Inflammatory macrophage treated with lipopolysaccharide for 1 hour (primary cell): ENCODE results near the gene SHF.
A peak's percentile ranks its signal among the peaks of the same experiment; 100 is the strongest.

Source experiments
- DNase-seq, 2 donors: peaks; one replicate each; pipeline ENCODE4 v3.0.0-alpha.2; 2020 to 2022

Gene SHF

GRCh38 chr15:45169608-45170480 lies 17.9 kb downstream of the SHF start:
- no peak for DNase-seq

DNA sequence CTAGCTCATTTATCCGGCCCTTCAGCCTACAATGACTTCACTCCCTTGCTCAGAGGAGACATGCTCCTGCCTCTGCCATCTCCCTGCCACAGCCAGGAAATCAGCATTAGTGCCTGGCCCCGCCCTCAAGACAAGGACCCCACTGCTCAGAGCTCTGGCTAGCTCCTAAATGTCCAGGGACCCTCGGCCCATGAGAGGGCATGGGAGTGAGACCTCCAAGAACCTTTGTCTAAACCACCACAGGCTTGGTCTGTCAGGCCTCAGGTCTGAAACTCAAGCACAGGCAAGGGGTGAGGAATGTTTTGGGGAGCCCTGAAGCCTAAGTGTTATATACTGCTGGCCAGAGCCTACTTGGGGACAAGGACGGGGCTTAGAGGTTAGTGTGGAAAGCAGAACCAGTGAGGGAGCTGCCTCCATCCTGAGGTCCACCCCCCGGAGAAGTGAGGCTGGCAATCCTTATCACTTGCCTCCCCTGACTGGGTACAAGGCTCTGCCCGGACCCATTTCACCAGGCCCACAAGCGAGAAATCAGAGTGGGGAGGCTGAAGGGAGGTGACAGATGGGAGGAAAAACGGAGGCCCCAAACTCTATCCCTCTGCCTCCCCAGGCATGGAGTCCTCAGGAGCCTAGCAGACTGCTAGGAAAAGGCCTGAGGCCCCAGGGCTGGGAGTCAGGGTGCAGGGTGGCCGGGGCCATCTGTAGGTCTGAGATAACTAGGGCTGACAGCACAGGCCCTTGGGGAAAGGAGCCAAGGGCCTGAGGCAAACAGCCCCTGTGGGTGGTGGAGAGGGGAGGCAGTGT lies 18.8 kb downstream of the SHF start:
- no peak for DNase-seq

- DNase-seq: no peak
These were observed 19.5 kb downstream of the SHF start for GRCh38 chr15:45168286-45168685.

- no peak for DNase-seq
These were observed 20.0 kb downstream of the SHF start for GRCh38 chr15:45167631-45168205.

- DNase-seq: peak; percentile 84 to 86
These were observed 20.7 kb downstream of the SHF start for GRCh38 chr15:45166834-45167630.

DNA sequence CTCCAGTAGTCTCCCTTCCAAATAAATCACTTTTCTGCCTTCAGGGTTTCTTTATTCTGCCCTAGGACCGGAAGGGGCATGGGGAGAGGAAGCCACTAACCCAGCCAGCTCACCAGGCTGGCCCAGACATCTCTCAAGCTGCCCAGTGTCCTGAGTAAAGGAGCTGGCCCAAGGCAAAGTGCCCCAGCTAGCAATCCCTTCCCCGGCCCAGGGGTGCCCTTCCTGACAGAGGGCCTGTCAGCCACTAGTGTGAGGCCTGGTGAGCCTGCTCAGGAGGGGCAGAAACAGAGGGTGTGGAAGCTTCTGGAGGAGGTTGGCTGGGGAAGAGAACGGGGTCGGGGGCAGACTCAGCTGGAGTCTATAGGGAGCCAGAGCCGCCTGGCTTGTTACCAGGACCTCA lies 22.2 kb downstream of the SHF start:
- DNase-seq: no peak

- no peak for DNase-seq
These were observed 22.9 kb downstream of the SHF start for GRCh38 chr15:45164914-45165313.

- no peak for DNase-seq
These were observed 24.3 kb downstream of the SHF start for GRCh38 chr15:45163508-45163856.

DNA sequence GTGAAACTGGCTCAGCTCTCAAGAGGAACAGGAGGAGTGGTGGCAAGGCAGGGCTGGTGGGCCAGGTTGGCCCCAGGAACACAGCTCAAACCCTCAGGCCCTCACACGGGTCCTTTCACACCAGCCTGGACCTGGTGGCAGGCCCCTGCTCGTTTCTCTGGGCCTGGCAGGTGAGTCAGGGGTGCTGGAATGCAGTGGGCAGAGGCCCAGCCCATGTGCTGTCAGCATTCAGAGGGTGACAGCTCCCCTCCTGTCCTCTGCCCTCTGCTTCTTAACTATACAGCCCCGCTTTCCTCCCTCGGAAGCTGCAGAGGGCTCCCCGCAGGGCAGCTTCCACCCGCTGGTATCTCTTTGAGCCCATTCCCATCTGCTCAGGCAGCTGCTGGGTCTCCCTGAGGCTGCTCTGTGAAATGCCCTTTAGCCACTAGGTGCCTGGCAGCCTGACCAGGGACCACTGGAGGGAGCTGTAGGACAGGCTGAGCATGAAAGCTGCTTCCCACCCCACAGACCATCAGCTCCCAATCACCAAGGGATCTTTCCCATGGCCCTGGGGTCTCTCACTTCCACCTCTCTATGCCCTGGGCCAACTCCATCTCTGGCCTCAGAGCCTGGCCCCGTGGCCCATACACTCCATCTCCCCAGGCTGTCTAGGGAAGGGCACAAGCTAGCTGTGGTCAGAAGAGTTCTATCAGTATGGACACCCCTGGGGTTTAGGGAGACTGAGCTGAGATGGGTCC lies 24.8 kb downstream of the SHF start:
- DNase-seq: peak; percentile 50 to 80

GRCh38 chr15:45161666-45162065 lies 26.1 kb downstream of the SHF start:
- no peak for DNase-seq

GRCh38 chr15:45157974-45158373 lies 29.8 kb downstream of the SHF start:
- DNase-seq: peak; percentile 5 to 26

DNA sequence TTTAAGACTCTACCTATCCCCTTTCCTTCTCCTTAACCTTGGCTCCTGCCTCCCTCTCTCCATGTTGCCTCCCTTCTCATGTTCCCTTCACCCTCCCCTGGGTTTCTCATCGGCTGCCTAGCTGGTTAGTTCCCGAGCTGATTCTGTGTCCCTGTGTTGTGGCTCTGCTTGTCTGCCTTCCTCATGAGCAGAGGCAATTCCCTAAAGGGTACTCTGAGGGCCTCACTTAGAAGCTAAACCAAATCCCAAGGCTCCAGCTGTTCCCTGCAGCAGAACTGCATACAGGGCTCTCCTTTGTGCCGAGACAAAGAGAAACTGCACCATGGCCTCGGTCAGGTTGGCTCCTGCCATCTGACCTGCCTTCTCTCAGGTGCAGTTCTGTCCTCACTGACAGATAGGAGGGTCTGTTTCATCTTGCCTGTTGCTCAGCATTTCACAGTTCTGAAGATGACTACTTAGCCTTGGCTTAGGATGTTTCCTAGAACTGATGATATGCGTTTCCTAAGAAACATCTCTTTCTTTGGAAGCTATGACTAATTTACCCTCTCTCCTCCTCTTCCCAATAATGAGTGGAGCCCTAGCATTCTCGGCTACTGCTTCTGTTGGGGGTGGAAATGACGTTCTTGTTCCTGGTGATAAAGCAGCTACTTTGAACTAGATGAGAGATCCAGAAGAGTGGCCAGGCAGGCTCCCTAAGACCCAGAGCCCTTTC lies 30.9 kb downstream of the SHF start:
- DNase-seq: no peak

DNA sequence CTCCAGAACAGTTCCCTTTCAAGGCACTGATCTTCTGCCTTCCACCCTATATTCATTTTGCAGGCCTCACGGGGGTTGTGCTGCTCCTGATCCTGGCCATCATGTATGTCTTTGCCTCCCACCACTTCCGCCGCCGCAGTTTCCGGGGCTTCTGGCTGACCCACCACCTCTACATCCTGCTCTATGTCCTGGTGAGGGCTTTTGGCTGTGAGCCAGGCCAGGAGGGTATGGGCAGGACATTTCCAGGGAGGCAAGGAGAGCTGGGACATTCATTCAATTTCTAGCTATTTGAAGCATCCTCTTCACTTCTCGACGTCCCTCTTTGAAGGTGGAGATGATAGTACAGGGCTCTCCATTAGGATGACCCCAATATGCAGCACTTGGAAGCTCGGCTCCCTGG lies 32.0 kb downstream of the SHF start:
- DNase-seq: no peak

GRCh38 chr15:45151998-45152828 lies 35.6 kb downstream of the SHF start:
- no peak for DNase-seq

DNA sequence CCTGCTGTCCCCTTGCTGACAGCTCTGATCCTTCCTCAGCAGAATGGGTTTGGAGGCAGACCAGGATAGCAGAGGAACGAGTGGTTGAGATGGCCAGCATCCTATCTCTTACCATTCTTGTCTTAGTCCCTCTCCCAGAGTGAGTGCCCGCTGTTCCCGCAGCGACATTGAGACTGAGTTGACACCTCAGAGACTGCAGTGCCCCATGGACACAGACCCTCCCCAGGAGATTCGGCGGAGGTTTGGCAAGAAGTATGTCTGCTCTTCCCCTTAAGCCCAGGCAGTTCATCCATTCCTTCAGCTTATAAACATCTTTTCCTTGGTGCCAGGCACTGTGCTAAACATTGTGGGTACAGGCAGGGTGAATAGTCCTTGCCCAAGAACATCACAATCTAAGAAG lies 36.8 kb downstream of the SHF start:
- DNase-seq: no peak

GRCh38 chr15:45150481-45150880 lies 37.3 kb downstream of the SHF start:
- DNase-seq: no peak

DNA sequence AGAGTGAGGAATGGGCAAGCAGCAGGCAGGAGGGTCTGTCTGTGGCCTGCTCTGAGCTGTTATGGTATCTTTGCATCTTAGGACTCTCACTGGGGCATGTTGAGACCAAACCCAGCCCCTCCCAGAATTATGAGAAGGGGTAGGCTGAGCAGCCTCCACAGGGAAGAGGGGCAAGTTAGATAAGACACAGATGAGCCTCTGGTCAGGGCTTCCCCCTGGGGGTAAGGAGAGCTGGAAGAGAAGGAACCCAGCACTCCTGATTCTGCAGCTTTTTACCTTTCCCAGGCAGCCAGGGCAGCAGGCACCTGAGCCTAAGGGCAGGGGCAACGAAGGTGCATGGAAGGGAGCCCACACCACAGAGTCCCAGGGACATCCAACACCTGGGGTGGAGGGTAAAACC lies 38.7 kb downstream of the SHF start:
- no peak for DNase-seq

GRCh38 chr15:45148076-45149059 lies 39.4 kb downstream of the SHF start:
- DNase-seq: no peak

GRCh38 chr15:45147606-45148005 lies 40.2 kb downstream of the SHF start:
- no peak for DNase-seq
